Ishikawa (cell line): Measurements from ENCODE around the gene HIGD1A.

Source experiments
- CEBPB ChIP-seq: IDR thresholded peaks from 2 replicates; pipeline ENCODE4 v1.6.1; 2012
- EP300 ChIP-seq: IDR thresholded peaks from 2 replicates; pipeline ENCODE4 v1.6.1; 2012; ENCODE audit warnings: borderline replicate concordance
- TAF1 ChIP-seq: IDR thresholded peaks from 2 replicates; pipeline ENCODE4 v1.6.1; 2012; ENCODE audit warnings: low read depth, mild to moderate bottlenecking
- TEAD4 ChIP-seq: IDR thresholded peaks from 2 replicates; pipeline ENCODE4 v1.6.1; 2012

GRCh38 chr3:42745776-42746454, 58.4 kb downstream of the HIGD1A start:
- TF ChIP-seq TAF1 (no peak), TEAD4 (no peak), EP300 (no peak), CEBPB (no peak)
